NCI-H446 (cell line): ENCODE results near the gene ZNF540.
"Not testable (repeated sequence)": the region's sequence is repeated elsewhere in the genome, so short reads cannot be mapped to it uniquely, and the experiment has no call there.

Experiments
- DNase-seq, 2 experiments: peaks; one replicate each; lab custom pipeline; 2025; lab: John Stamatoyannopoulos, UW

ZNF540 gene

GRCh38 chr19:37594304-37594981, at the start of gene ZNF540, which contains the start of gene ZNF571:
Gene ZNF540, plus strand, starts transcription at chr19:37594876. Its CDS starts 3,572 bp downstream, at chr19:37598448.
Gene ZNF571, minus strand, starts transcription at chr19:37594792. Its CDS starts 8,116 bp downstream, at chr19:37586676.
- peak; percentile 70 to 91 for DNase-seq

DNA sequence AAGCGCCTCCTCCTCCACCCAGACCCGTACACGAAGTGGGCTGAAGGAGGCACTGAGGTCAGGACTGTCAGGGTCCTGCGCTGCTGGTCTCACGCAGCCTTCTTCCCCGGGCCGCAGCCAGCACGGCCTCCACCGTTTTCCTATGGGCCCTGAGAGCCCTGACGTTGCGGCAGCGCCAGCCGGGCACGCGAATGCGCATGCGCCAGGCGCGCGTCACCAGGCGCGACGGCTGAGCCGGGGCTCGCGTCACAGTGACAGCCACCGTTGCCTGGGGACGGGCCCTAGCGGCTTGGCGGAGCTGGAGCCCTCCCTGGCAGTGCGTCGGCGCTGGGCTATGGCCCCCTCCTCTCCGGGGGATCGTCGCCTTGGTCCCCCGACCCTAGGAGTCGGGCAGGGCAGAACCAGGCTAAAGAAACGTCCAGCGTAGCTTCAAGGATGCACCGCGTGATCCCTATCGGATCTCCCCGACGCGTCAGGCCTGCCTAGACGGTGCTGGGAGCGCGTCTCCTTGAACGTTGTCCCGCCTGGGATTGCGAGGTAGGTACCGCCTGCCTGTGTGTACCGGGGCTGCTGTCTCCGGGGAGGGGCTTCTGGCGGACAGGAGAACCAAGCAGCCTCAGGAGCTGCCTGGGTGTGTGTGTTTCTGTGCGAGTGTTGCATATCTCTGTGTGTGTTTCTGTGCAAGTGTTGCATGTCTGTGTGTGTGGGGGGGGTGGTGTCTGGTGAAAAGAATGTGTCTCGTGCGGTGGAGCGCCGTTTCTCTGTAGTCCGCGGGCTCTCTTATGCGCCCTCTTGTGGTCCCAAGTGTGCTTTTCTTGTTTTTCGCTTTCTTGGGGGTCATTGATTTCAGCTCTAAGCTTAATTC, 43.3 kb upstream of the ZNF540 start:
- no peak for DNase-seq

GRCh38 chr19:37563518-37563917, 31.2 kb upstream of the ZNF540 start:
- no peak for DNase-seq

DNA sequence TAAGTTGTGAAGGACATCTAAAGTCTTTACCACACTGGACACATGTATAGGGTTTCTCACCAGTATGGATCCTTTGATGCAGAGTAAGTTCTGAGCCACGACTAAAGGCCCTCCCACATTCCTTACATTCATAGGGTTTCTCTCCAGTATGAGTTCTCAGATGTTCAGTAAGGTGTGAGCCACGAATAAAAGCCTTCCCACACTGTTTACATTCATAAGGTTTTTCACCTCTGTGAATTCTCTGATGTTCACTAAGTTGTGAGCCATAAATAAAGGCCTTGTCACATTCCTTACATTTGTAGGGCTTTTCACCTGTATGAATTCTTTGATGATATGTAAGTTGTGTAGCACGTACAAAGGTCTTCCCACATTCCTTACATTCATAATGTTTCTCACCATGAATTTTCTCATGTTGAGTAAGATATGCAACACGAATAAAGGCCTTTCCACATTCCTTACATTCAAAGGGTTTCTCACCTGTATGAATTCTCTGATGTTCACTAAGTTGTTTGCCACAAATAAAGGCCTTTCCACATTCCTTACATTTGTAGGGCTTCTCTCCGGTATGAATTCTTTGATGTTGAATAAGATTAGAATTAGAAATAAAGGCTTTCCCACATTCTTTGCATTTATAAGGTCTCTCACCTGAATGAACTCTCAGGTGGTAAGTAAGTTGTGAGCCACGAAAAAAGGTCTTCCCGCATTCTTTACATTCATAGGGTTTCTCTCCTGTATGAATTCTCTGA, 29.9 kb upstream of the ZNF540 start:
- no peak for DNase-seq

- no peak for DNase-seq
Observed at GRCh38 chr19:37565370-37565669, 29.4 kb upstream of the ZNF540 start.

- no peak for DNase-seq
Observed at GRCh38 chr19:37572203-37572602, 22.5 kb upstream of the ZNF540 start.

DNA sequence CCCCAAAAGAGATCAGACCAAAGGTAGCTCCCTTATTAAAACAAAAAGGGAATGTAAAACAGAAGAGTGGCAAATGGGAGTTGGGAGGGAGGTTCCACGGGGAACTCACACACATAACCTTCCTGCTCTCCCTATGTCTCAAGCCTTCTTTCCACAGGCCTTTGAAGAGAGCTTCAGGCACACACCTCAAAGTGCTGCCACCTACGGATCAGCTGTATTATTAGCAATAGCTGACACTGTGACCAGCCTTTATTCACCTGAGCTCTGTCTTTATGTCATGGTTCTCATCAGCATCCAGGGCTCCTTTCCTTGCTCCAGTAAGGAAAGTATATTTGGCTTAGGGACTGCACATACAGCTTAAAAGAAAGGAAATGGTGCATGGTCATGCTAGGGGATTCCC, 11.3 kb upstream of the ZNF540 start:
- no peak for DNase-seq

- DNase-seq: no peak
Observed at GRCh38 chr19:37593996-37594303, 726 bp upstream of the ZNF540 start.

GRCh38 chr19:37594982-37595382, 306 bp downstream of the ZNF540 start:
- DNase-seq: no peak

DNA sequence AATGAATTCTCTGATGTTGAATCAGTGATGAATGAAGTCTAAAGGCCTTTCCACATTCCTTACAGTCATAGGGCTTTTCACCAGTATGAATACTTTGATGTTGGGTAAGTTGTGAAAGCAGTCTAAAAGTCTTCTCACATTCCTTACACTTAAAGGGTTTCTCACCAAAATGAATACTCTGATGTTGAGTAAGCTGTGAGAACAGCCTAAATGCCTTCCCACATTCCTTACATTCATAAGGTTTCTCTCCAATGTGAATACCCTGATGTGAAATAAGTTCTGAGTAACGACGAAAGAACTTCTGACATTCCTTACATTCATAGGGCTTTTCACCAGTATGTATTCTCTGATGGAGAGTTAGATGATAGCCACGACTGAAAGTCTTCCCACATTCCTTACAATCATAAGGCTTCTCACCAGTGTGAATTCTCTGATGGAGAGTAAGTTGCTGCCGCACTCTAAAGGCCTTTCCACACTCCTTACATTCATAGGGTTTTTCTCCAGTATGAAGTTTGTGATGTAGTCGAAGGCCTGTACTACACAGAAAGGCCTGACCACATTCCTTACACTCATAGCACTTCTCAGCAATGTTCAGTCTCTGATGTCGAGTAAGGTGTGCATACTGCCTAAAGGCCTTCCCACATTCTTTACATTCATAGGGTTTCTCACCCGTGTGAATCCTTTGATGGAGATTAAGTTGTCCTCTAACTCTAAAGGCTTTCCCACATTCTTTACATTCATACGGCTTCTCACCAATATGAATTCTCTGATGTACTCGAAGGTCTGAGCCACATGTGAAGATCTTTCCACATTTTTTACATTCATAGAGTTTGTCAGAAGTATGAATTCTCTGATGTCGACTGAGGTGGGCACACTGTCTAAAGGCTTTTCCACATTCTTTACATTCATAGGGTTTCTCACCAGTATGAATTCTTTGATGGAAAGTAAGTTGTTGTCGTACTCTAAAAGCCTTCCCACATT, 40.7 kb downstream of the ZNF540 start:
- DNase-seq: no peak

DNA sequence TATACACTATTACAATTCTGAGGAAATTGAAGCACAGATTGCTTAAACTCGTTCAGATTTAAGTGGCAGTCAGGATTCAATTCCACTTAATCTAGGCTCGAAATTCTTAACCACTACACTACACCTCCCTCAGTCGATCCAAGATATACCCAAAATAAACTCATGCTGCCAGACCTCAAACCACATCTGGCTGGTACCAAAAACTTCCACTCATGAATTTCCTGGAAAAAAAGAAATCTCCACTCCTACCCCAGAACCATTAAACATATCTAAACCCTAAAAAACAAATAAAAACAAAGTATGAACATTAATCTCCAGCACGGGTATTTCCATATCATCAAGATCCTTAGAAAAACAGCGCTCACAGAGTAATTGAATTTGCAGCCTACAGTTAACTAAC, 59.4 kb downstream of the ZNF540 start:
- no peak for DNase-seq

DNA sequence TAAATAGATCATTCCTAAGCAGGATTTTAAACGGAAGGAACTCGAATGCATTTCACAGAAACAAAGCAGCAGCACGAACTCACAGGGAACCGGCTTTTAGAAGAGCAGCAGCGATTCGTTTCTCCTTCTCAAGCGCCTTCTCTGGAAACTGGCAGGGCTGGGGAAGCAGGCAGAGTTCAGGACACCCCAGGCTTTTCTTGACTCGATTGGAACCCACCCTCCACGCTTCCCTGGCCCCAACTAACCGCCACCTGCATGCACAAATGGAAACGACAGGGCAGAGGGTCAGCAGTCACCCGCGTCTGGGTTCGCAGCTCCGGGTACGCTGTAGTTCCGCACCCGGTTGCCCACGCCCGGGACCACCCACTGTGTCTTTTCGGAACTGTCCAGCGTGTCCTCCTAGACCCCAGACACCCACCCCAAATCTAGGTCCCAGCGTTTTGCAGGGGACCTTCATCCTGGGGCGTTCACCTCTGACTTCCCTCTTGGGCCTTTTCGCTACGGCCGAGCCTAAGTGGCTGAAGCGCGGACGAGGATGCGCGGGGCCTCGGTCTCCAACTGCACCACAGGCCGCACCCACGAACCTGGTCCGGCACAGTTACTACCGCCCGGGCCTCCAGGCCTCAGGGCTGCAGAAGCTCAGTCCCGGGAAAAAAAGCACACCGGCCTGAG, 60.1 kb downstream of the ZNF540 start:
- DNase-seq: peak in 1 of 2 experiments; percentile 1

DNA sequence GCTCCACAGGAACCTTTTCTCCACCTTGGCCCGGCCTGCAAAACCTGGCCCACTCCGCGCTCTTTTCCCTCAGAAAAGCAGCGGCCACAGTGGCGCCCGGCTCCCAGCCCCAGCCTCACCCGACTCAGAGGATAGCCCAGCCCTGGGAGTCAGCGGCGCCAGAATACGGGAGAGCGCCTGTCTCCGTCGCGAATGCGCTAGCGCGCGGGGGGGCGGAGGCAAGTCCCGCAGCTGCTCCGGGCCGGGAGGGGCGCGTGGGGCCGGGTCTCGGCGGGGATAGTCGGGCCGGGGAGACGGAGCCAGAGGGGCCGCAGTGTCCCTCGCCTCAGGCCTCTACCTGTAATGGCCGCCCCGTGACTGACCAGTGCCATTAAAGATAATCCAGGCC, 60.6 kb downstream of the ZNF540 start, which contains the start of gene ZFP30:
TSS of gene ZFP30 (minus strand) at position 165 of the 388 bp plus-strand sequence. CDS start 7,643 bp downstream, outside the sequence.
- peak; percentile 86 to 93 for DNase-seq

DNA sequence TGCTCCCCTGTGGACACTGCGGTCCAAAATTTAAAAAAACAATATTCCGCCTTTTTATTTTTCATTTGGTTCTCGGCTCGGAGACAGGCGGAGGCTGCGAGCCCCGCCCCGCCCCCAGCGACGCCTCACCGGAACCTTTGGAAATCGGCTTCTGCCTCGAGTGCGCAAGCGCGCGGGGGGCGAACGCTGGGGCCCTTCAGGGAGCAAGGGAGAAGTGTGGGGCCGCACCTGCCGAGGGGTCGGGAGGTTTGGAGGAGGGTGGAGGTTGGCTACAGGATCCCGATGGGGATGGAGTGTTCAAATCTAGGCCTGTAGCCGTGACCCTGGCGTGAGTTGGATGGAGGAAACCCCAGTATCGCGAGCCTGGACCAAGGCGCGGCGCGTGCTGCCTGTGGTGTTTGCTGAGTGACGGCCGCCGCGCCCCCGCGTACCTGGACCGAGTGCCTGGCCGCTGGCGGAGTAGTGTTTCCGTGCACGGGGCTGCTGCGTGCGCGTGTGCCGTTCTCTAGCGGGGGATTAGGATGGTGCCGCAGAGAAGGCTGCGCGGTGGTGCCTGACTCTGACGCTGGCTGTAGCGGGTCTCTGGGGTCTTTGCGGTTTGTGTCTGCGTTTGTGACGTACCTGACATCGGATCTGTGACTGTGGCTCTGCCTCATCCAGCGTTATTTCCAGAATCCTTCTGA, 61.2 kb downstream of the ZNF540 start:
- peak; percentile 75 to 85 for DNase-seq

GRCh38 chr19:37657157-37657556, 62.5 kb downstream of the ZNF540 start:
- not testable (repeated sequence) for DNase-seq
